Measurements from ENCODE around the gene PDK2.
A peak's percentile ranks its signal among the peaks of the same experiment; 100 is the strongest.

Gene PDK2

DNA sequence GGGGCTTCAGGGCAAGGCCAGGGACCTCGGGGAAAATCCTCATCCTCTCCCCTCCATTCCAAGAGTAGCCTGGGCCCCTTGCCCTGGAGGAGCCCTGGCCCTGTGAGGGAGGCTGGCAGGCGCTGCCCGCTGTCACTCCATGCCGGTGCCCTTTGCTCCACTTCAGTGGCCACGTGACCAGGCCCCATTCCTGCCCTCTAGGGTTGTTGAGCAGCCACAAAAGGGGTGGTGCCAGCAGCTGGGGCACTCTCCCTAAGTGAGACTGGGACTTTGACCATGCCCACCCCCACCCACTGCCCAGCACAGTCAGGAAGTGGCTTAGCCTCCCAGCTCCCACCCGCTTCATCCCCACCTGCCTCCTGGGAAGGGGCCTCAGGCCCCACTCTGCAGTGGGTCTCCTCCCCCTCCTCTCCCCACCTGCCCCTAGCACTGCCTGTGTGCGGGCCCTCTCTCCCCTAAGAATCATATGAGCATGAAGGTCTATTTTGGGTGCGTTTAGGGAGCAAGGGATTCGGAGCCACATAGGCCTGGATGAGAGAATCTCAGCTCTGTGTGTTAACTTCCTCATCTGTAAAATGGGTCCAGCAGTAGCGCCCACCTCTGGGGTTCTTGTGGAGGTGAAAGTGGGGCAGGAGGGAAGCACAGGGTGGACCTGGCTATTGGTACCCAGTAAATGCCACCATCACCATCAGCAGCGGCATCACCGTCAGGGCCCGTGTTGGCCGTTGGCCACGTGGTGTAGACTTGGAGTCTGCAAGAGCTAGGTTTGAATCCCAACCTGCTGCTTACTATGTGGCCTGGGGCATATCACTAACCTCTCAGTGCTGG, 7.2 kb downstream of the PDK2 start:
- DNase-seq = no peak

DNA sequence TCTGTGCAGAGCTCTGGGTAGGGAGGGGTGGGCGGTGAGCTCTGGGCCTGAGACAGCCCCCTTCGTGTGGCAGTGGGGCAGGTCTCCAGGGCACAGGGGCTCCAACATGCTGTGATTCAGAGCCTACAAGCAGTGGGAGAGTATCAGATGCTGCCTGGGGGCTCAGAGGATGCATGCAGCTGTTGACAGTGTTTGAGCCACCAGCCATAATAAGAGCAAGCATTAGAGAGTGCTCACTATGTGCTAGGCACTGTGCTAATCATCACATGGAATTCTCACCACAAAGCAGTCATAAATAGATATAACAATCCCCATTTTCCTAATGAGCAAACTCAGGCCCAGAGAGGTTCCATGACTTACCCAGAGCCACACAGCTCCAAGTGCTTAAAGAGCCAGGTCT, 8.1 kb downstream of the PDK2 start:
- DNase-seq = no peak

DNA sequence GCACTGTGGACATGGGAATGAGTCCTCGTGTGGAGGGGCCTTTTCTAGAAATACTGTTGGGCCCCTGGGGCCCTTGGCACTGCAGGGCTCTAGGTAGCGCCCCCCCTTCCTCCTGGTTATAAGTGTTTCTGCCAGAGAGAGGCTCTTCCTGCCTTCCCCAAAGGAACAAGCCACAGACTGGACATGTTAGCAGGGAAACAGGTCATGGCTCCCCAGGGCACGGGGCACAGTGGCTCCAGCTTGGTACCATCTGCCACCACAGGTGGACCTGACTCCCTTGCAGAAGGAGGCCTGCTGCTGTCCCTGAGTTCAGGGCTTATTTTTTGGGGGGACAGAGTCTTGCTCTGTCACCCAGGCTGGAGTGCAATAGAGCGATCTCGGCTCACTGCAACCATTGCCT, 8.8 kb downstream of the PDK2 start:
- no peak for DNase-seq

DNA sequence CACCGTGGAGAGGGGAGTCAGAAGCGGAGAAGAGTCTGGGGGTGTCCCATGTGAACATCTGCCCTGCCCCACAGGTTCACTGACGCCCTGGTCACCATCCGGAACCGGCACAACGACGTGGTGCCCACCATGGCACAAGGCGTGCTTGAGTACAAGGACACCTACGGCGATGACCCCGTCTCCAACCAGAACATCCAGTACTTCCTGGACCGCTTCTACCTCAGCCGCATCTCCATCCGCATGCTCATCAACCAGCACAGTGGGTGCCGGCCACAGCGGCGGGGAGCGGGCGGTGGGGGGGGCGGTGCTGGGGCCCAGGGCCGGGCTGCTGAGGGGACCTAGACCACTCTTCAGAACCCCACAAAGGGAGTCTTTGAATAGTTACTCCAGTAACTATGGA, 10.7 kb downstream of the PDK2 start:
- no peak for DNase-seq

- DNase-seq = no peak
Observed at GRCh38 chr17:50106393-50107131, 11.4 kb downstream of the PDK2 start.

DNA sequence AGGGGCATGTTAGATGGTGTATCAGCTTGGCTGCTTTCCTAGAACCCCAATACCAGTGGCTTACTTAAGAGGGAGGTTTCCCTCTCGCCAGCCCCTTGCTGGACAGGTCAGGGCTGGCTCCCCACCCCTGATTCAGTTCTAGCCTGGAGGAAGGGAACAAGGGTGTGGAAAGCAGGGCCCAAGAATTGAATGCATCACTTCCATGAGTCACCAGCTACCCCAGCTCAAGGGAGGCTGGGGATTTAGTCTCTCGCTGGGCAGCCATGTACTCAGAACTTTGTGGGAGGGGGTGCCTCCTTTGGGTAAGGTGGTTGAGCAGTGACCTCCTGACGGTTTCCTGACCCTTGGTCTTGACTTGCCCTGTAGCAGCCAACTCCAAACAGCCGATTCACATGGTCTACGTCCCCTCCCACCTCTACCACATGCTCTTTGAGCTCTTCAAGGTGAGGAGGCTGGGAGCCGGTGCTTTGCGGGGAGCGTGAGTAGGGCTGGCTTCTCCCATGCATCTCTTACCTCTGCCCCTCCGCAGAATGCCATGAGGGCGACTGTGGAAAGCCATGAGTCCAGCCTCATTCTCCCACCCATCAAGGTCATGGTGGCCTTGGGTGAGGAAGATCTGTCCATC, 12.8 kb downstream of the PDK2 start:
- DNase-seq = no peak

DNA sequence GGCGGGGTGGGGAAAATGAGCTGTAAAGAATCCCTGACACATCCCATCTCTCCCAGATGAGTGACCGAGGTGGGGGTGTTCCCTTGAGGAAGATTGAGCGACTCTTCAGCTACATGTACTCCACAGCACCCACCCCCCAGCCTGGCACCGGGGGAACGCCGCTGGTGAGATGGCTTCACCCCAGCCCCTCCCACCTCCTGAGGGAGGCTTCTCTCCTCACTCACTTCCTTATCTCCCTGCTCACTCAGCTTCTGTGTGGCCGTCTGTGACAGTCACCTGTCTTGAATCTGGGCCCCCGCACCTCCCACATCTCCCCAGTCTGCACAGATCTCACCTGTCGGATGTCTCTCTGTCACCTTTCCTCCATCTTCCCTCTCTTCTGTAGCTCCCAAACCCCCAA, 13.4 kb downstream of the PDK2 start:
- no peak for DNase-seq

GRCh38 chr17:50109207-50109606, 14.1 kb downstream of the PDK2 start:
- DNase-seq = no peak

GRCh38 chr17:50109785-50110184, 14.6 kb downstream of the PDK2 start:
- DNase-seq = no peak

GRCh38 chr17:50110591-50111349, 15.6 kb downstream of the PDK2 start:
- no peak for DNase-seq

GRCh38 chr17:50111673-50112655, 16.8 kb downstream of the PDK2 start:
- DNase-seq = no peak

GRCh38 chr17:50112694-50113093, 17.5 kb downstream of the PDK2 start:
- DNase-seq = no peak

GRCh38 chr17:50113624-50114320, 18.6 kb downstream of the PDK2 start:
- DNase-seq = no peak

GRCh38 chr17:50114401-50114800, 19.2 kb downstream of the PDK2 start:
- no peak for DNase-seq

DNA sequence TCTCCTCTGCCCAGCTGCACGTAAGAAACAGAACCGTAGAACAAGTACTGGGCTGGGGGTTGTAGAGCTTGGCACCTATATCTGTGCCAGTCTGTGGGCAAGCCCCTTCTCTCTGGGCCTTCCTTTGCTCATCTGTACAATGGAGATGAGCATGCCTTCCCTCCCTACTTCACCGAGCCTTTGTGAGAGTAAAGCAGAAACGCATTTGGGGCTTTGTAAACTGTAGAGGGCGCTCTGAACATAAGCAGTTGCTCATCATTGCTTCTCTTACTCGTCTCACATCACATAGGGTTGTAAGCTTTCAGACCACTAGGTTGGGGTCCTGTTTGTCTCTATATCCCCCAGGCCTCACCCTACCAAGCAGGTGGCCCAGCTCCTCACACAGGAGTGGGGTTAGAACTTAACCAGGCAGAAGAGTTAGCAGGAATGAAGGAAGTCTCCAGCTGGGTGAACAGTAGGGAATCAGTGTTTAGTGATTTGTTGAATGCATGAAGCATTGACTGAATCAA, 19.8 kb downstream of the PDK2 start:
- no peak for DNase-seq

DNA sequence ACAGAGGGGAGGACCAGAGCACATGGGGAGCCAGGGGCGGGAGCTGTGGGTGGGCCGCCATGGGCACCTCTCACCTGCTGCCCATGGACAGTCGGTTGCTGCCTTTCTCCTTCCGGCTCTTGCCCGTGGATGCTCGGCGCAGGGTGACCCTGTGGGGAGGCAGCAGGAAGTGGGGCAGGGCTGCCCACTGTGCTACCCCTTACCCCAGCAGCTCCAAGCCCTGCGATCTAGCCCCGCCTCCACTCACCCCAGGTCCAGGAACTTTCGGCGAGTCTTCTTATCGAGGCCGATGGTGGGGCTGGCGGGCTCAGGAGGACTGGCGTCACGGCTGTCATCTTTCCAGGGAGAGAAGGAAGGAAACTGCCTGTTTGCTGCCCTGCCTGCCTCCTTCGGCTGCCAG, 20.6 kb downstream of the PDK2 start:
- no peak for DNase-seq

GRCh38 chr17:50117202-50118051, 22.3 kb downstream of the PDK2 start:
- peak; percentile 44 for DNase-seq

GRCh38 chr17:50118076-50118827, 23.1 kb downstream of the PDK2 start:
- DNase-seq = no peak

- no peak for DNase-seq
Observed at GRCh38 chr17:50118828-50119218, 23.7 kb downstream of the PDK2 start.

Measured in effector CD4-positive, alpha-beta T cell (primary cell).